WI38 (cell line): ENCODE measurements around the gene GFOD1.

ENCODE experiments used
- H3K4me3 ChIP-seq: 2 replicates; pipeline ENCODE4 v1.5.1; 2011; ENCODE audit warnings: low read depth, mild to moderate bottlenecking, control low read depth, low read length
- CTCF ChIP-seq: IDR thresholded peaks from 2 replicates; pipeline ENCODE4 v1.5.1; 2012; ENCODE audit warnings: low read depth, mild to moderate bottlenecking, control low read depth, low read length

GFOD1 gene

GRCh38 chr6:13484138-13484708 is 3.2 kb downstream of the GFOD1 start:
- TF ChIP-seq CTCF = no peak

GRCh38 chr6:13480631-13481501 is 6.5 kb downstream of the GFOD1 start:
- no peak for TF ChIP-seq CTCF
- no peak overlapping the region for H3K4me3 ChIP-seq

More at GRCh38 chr6:13484138-13484708, 3.2 kb downstream of the GFOD1 start:
- no peak overlapping the region for H3K4me3 ChIP-seq

GRCh38 chr6:13479971-13480434 is 7.4 kb downstream of the GFOD1 start:
- no peak for TF ChIP-seq CTCF
- no peak overlapping the region for H3K4me3 ChIP-seq

- no peak for TF ChIP-seq CTCF
Measured at GRCh38 chr6:13479206-13479800, 8.1 kb downstream of the GFOD1 start.

GRCh38 chr6:13478525-13478966 is 8.9 kb downstream of the GFOD1 start:
- no peak for TF ChIP-seq CTCF
- H3K4me3 ChIP-seq = no peak overlapping the region

More at GRCh38 chr6:13479206-13479800, 8.1 kb downstream of the GFOD1 start:
- H3K4me3 ChIP-seq = no peak overlapping the region

GRCh38 chr6:13474787-13475186 is 12.6 kb downstream of the GFOD1 start:
- no peak overlapping the region for H3K4me3 ChIP-seq
- no peak for TF ChIP-seq CTCF

GRCh38 chr6:13474360-13474759 is 13.0 kb downstream of the GFOD1 start:
- H3K4me3 ChIP-seq = no peak overlapping the region
- no peak for TF ChIP-seq CTCF
